ENCODE measurements around the gene HDAC3.

HDAC3 gene

GRCh38 chr5:141636106-141636412, 590 bp downstream of the HDAC3 start:
- DNase-seq (ENCODE audit: low read depth in 1 of 2, low spot score in 1 of 2): no peak
- Histone ChIP-seq H3K4me3 (replicated peaks; ENCODE audit: insufficient read depth, low read length) (peak overlapping the region; percentile 92), H3K27me3 (ENCODE audit: insufficient read depth, poor library complexity, severe bottlenecking) (no peaks in the 10 kb centered on the region), H3K27ac (replicated peaks) (peak overlapping the region; percentile 70)
- TF ChIP-seq, protein P1, sequence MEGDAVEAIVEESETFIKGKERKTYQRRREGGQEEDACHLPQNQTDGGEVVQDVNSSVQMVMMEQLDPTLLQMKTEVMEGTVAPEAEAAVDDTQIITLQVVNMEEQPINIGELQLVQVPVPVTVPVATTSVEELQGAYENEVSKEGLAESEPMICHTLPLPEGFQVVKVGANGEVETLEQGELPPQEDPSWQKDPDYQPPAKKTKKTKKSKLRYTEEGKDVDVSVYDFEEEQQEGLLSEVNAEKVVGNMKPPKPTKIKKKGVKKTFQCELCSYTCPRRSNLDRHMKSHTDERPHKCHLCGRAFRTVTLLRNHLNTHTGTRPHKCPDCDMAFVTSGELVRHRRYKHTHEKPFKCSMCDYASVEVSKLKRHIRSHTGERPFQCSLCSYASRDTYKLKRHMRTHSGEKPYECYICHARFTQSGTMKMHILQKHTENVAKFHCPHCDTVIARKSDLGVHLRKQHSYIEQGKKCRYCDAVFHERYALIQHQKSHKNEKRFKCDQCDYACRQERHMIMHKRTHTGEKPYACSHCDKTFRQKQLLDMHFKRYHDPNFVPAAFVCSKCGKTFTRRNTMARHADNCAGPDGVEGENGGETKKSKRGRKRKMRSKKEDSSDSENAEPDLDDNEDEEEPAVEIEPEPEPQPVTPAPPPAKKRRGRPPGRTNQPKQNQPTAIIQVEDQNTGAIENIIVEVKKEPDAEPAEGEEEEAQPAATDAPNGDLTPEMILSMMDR (IDR thresholded peaks at IDR 0.05; ENCODE audit: insufficient read depth, low read length): no peak
- TF ChIP-seq SPI1 (IDR thresholded peaks at IDR 0.05; ENCODE audit: borderline replicate concordance, low read depth) (no peak), POLR2AphosphoS5 (IDR thresholded peaks at IDR 0.05; ENCODE audit: low read depth) (no peak), GABPA (IDR thresholded peaks at IDR 0.05; ENCODE audit: low read depth) (no peak)
- TF ChIP-seq, protein P2, sequence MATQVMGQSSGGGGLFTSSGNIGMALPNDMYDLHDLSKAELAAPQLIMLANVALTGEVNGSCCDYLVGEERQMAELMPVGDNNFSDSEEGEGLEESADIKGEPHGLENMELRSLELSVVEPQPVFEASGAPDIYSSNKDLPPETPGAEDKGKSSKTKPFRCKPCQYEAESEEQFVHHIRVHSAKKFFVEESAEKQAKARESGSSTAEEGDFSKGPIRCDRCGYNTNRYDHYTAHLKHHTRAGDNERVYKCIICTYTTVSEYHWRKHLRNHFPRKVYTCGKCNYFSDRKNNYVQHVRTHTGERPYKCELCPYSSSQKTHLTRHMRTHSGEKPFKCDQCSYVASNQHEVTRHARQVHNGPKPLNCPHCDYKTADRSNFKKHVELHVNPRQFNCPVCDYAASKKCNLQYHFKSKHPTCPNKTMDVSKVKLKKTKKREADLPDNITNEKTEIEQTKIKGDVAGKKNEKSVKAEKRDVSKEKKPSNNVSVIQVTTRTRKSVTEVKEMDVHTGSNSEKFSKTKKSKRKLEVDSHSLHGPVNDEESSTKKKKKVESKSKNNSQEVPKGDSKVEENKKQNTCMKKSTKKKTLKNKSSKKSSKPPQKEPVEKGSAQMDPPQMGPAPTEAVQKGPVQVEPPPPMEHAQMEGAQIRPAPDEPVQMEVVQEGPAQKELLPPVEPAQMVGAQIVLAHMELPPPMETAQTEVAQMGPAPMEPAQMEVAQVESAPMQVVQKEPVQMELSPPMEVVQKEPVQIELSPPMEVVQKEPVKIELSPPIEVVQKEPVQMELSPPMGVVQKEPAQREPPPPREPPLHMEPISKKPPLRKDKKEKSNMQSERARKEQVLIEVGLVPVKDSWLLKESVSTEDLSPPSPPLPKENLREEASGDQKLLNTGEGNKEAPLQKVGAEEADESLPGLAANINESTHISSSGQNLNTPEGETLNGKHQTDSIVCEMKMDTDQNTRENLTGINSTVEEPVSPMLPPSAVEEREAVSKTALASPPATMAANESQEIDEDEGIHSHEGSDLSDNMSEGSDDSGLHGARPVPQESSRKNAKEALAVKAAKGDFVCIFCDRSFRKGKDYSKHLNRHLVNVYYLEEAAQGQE (IDR thresholded peaks at IDR 0.05; ENCODE audit: insufficient replicate concordance, low read depth): no peak

- DNase-seq (ENCODE audit: low read depth in 1 of 2, low spot score in 1 of 2): no peak
- H3K4me3 ChIP-seq (replicated peaks; ENCODE audit: insufficient read depth, low read length): peak overlapping the region; percentile 92
- H3K27me3 ChIP-seq (ENCODE audit: insufficient read depth, poor library complexity, severe bottlenecking): no peaks in the 10 kb centered on the region
- no peak overlapping the region; the same call in 1 of the 2 replicates for H3K27ac ChIP-seq (replicated peaks)
- no peak for TF ChIP-seq GABPA (IDR thresholded peaks at IDR 0.05; ENCODE audit: low read depth)
- TF ChIP-seq POLR2AphosphoS5 (IDR thresholded peaks at IDR 0.05; ENCODE audit: low read depth): no peak
- TF ChIP-seq, protein P2 (IDR thresholded peaks at IDR 0.05; ENCODE audit: insufficient replicate concordance, low read depth): no peak
Measured at GRCh38 chr5:141635646-141636045, 1.0 kb downstream of the HDAC3 start.

- no peak overlapping the region for H3K4me3 ChIP-seq (replicated peaks; ENCODE audit: insufficient read depth, low read length)
- DNase-seq (ENCODE audit: low read depth in 1 of 2, low spot score in 1 of 2): no peak
- H3K27me3 ChIP-seq (ENCODE audit: insufficient read depth, poor library complexity, severe bottlenecking): no peaks in the 10 kb centered on the region
- no peak overlapping the region for H3K27ac ChIP-seq (replicated peaks)
- TF ChIP-seq, protein P1 (IDR thresholded peaks at IDR 0.05; ENCODE audit: insufficient read depth, low read length): no peak
- TF ChIP-seq SPI1 (IDR thresholded peaks at IDR 0.05; ENCODE audit: borderline replicate concordance, low read depth): no peak
- no peak for TF ChIP-seq GABPA (IDR thresholded peaks at IDR 0.05; ENCODE audit: low read depth)
- no peak for TF ChIP-seq POLR2AphosphoS5 (IDR thresholded peaks at IDR 0.05; ENCODE audit: low read depth)
- TF ChIP-seq, protein P2 (IDR thresholded peaks at IDR 0.05; ENCODE audit: insufficient replicate concordance, low read depth): no peak
Measured at GRCh38 chr5:141634720-141635119, 1.9 kb downstream of the HDAC3 start.
